Measurements from ENCODE around the gene S100A8. TPM values are rescaled to one million over a fixed set of nuclear protein-coding genes. Genes with fewer than 3 reads are reported as not detected.

Gene S100A8
- total RNA-seq, 1 donor from 2014 or later: not detected

GRCh38 chr1:153395136-153395685 is 4.3 kb upstream of the S100A8 start:
- no peaks in the 10 kb centered on the region for H3K36me3 Mint-ChIP-seq (ENCODE audit: unreplicated experiment)
- peaks cover 16% of the 10 kb centered on the region for H3K27me3 Mint-ChIP-seq (ENCODE audit: unreplicated experiment)
- peaks cover 2% of the 10 kb centered on the region for H3K4me1 Mint-ChIP-seq (ENCODE audit: low read depth, unreplicated experiment)
- TF ChIP-seq CTCF (IDR thresholded peaks at IDR 0.05; ENCODE audit: partially characterized antibody, unreplicated experiment): no peak
- H3K4me3 Mint-ChIP-seq (ENCODE audit: unreplicated experiment): no peak overlapping the region
- no peak overlapping the region for H3K27ac Mint-ChIP-seq (ENCODE audit: unreplicated experiment)
- no peaks in the 10 kb centered on the region for H3K9me3 Mint-ChIP-seq (ENCODE audit: unreplicated experiment)
- DNase-seq: no peak

- Mint-ChIP-seq H3K27ac (ENCODE audit: unreplicated experiment) (no peak overlapping the region), H3K9me3 (ENCODE audit: unreplicated experiment) (no peaks in the 10 kb centered on the region), H3K4me3 (ENCODE audit: unreplicated experiment) (no peak overlapping the region), H3K4me1 (ENCODE audit: low read depth, unreplicated experiment) (peaks cover 2% of the 10 kb centered on the region), H3K36me3 (ENCODE audit: unreplicated experiment) (no peaks in the 10 kb centered on the region), H3K27me3 (ENCODE audit: unreplicated experiment) (peaks cover 18% of the 10 kb centered on the region)
- no peak for TF ChIP-seq CTCF (IDR thresholded peaks at IDR 0.05; ENCODE audit: partially characterized antibody, unreplicated experiment)
- no peak for DNase-seq
Observed at GRCh38 chr1:153394391-153394790, 3.5 kb upstream of the S100A8 start.

GRCh38 chr1:153393926-153394325 is 3.1 kb upstream of the S100A8 start:
- no peak overlapping the region for H3K27ac Mint-ChIP-seq (ENCODE audit: unreplicated experiment)
- peaks cover 2% of the 10 kb centered on the region for H3K4me1 Mint-ChIP-seq (ENCODE audit: low read depth, unreplicated experiment)
- no peak for TF ChIP-seq CTCF (IDR thresholded peaks at IDR 0.05; ENCODE audit: partially characterized antibody, unreplicated experiment)
- H3K4me3 Mint-ChIP-seq (ENCODE audit: unreplicated experiment): no peak overlapping the region
- no peaks in the 10 kb centered on the region for H3K9me3 Mint-ChIP-seq (ENCODE audit: unreplicated experiment)
- H3K36me3 Mint-ChIP-seq (ENCODE audit: unreplicated experiment): no peaks in the 10 kb centered on the region
- peaks cover 18% of the 10 kb centered on the region for H3K27me3 Mint-ChIP-seq (ENCODE audit: unreplicated experiment)
- no peak for DNase-seq

- DNase-seq: no peak
- peaks cover 2% of the 10 kb centered on the region for H3K4me1 Mint-ChIP-seq (ENCODE audit: low read depth, unreplicated experiment)
- peaks cover 17% of the 10 kb centered on the region for H3K27me3 Mint-ChIP-seq (ENCODE audit: unreplicated experiment)
- no peaks in the 10 kb centered on the region for H3K36me3 Mint-ChIP-seq (ENCODE audit: unreplicated experiment)
- TF ChIP-seq CTCF (IDR thresholded peaks at IDR 0.05; ENCODE audit: partially characterized antibody, unreplicated experiment): no peak
- H3K4me3 Mint-ChIP-seq (ENCODE audit: unreplicated experiment): no peak overlapping the region
- H3K9me3 Mint-ChIP-seq (ENCODE audit: unreplicated experiment): no peaks in the 10 kb centered on the region
- H3K27ac Mint-ChIP-seq (ENCODE audit: unreplicated experiment): no peak overlapping the region
Observed at GRCh38 chr1:153392822-153393221, 1.9 kb upstream of the S100A8 start.

GRCh38 chr1:153392258-153392657 is 1.4 kb upstream of the S100A8 start:
- Mint-ChIP-seq H3K27me3 (ENCODE audit: unreplicated experiment) (peaks cover 15% of the 10 kb centered on the region), H3K9me3 (ENCODE audit: unreplicated experiment) (no peaks in the 10 kb centered on the region), H3K4me3 (ENCODE audit: unreplicated experiment) (no peak overlapping the region), H3K27ac (ENCODE audit: unreplicated experiment) (no peak overlapping the region), H3K4me1 (ENCODE audit: low read depth, unreplicated experiment) (peaks cover 1% of the 10 kb centered on the region), H3K36me3 (ENCODE audit: unreplicated experiment) (no peaks in the 10 kb centered on the region)
- no peak for DNase-seq
- TF ChIP-seq CTCF (IDR thresholded peaks at IDR 0.05; ENCODE audit: partially characterized antibody, unreplicated experiment): no peak
